ENCODE measurements around the gene COL5A2.

DNA sequence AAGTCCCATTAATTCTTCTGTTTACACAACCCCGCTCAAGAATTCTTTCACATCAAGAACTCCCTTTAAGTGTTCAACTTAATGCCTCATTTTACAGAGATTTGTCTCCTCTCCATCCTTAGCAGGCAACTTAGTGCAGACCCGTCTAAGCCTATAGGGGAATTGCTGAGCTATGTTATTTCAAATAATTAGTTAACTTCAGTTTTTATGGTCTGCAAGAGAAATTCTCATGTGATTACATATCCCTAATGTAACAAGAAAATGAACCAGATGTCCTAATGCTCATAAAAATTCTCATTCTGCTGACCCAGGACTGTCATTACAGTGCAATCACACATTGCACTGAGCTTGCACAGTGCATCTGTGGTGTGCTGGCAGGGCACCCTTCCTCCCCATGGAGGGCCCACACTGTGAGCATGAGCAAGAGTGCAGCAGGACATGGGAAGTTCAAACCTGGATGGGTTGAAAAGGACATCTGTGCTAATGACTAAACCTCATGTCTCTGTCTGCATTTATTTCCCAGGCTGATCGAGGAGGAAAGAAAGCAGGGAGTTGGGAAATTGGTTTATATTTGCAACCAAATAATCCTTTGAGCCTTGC lies 97.1 kb downstream of the COL5A2 start:
- TF ChIP-seq, protein P1, sequence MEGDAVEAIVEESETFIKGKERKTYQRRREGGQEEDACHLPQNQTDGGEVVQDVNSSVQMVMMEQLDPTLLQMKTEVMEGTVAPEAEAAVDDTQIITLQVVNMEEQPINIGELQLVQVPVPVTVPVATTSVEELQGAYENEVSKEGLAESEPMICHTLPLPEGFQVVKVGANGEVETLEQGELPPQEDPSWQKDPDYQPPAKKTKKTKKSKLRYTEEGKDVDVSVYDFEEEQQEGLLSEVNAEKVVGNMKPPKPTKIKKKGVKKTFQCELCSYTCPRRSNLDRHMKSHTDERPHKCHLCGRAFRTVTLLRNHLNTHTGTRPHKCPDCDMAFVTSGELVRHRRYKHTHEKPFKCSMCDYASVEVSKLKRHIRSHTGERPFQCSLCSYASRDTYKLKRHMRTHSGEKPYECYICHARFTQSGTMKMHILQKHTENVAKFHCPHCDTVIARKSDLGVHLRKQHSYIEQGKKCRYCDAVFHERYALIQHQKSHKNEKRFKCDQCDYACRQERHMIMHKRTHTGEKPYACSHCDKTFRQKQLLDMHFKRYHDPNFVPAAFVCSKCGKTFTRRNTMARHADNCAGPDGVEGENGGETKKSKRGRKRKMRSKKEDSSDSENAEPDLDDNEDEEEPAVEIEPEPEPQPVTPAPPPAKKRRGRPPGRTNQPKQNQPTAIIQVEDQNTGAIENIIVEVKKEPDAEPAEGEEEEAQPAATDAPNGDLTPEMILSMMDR (IDR thresholded peaks at IDR 0.05 in 2 of 3, conservative IDR thresholded peaks at IDR 0.05 in 1 of 3; ENCODE audit: control insufficient read depth in 2 of 3, extremely low read depth in 1 of 3, insufficient read depth in 1 of 3, low read depth in 3 of 3, low read length in 3 of 3): no peak
- no peak for TF ChIP-seq MTA2 (IDR thresholded peaks at IDR 0.05; ENCODE audit: low read depth)
- TF ChIP-seq RCOR1 (conservative IDR thresholded peaks at IDR 0.05; ENCODE audit: low read depth, low read length): no peak
- TF ChIP-seq POLR2A (IDR thresholded peaks at IDR 0.05; ENCODE audit: low read depth, low read length): no peak
- TF ChIP-seq HDAC2 (IDR thresholded peaks at IDR 0.05): no peak
- no peak for TF ChIP-seq POLR2AphosphoS5 (IDR thresholded peaks at IDR 0.05; ENCODE audit: low read length)

All from GM12878 (cell line).